Pons (tissue), 1 donor: ENCODE data around the gene OLFM2.
"Not testable (repeated sequence)": the region's sequence is repeated elsewhere in the genome, so short reads cannot be mapped to it uniquely, and the experiment has no call there.

ENCODE experiments used
- DNase-seq: peaks from one replicate; pipeline ENCODE4 v3.0.0-alpha.2; 2016; ENCODE audit warnings: low spot score

OLFM2 gene

GRCh38 chr19:9936326-9937000 is at the start of gene OLFM2:
Gene OLFM2 (minus strand): TSS chr19:9936515. CDS start chr19:9936366, 149 bp downstream.
- no peak for DNase-seq

- DNase-seq, result no peak
Measured at GRCh38 chr19:9981406-9982260, 45.3 kb upstream of the OLFM2 start.

GRCh38 chr19:9972103-9972502 is 35.8 kb upstream of the OLFM2 start:
- DNase-seq, result no peak

GRCh38 chr19:9971166-9971897 is 35.0 kb upstream of the OLFM2 start:
- DNase-seq, result no peak

GRCh38 chr19:9970481-9970880 is 34.2 kb upstream of the OLFM2 start:
- no peak for DNase-seq

- DNase-seq, result no peak
Measured at GRCh38 chr19:9969688-9969975, 33.3 kb upstream of the OLFM2 start.

GRCh38 chr19:9968820-9969687 is 32.7 kb upstream of the OLFM2 start:
- DNase-seq, result no peak

GRCh38 chr19:9967326-9967725 is 31.0 kb upstream of the OLFM2 start:
- no peak for DNase-seq

GRCh38 chr19:9966448-9966847 is 30.1 kb upstream of the OLFM2 start:
- DNase-seq, result no peak

GRCh38 chr19:9966024-9966423 is 29.7 kb upstream of the OLFM2 start:
- DNase-seq, result no peak

GRCh38 chr19:9962623-9963290 is 26.4 kb upstream of the OLFM2 start:
- DNase-seq, result no peak

- no peak for DNase-seq
Measured at GRCh38 chr19:9961103-9961502, 24.8 kb upstream of the OLFM2 start.

- DNase-seq, result no peak
Measured at GRCh38 chr19:9958379-9958821, 22.1 kb upstream of the OLFM2 start.

GRCh38 chr19:9956956-9957355 is 20.6 kb upstream of the OLFM2 start:
- no peak for DNase-seq

- DNase-seq, result peak; percentile 52
Measured at GRCh38 chr19:9953802-9954542, 17.7 kb upstream of the OLFM2 start.

GRCh38 chr19:9952276-9952675 is 16.0 kb upstream of the OLFM2 start:
- no peak for DNase-seq

- no peak for DNase-seq
Measured at GRCh38 chr19:9947441-9947840, 11.1 kb upstream of the OLFM2 start.

GRCh38 chr19:9946528-9947125 is 10.3 kb upstream of the OLFM2 start:
- DNase-seq, result not testable (repeated sequence)

- DNase-seq, result peak; percentile 60
Measured at GRCh38 chr19:9945319-9945966, 9.1 kb upstream of the OLFM2 start.

GRCh38 chr19:9943744-9944143 is 7.4 kb upstream of the OLFM2 start:
- DNase-seq, result no peak
